Bone marrow (tissue), 2 donors: Measurements from ENCODE around the gene NCOA7.
A peak's percentile ranks its signal among the peaks of the same experiment; 100 is the strongest.
"Not testable (repeated sequence)": the region's sequence is repeated elsewhere in the genome, so short reads cannot be mapped to it uniquely, and the experiment has no call there.

Experiments used
- DNase-seq, 2 donors: peaks; one replicate each; lab custom pipeline; 2025; lab: John Stamatoyannopoulos, UW

NCOA7 gene

GRCh38 chr6:125871365-125871764 is 80.6 kb downstream of the NCOA7 start:
- DNase-seq: no peak

GRCh38 chr6:125872259-125872921 is 81.6 kb downstream of the NCOA7 start:
- DNase-seq: no peak

GRCh38 chr6:125882243-125882642 is 91.5 kb downstream of the NCOA7 start:
- DNase-seq: no peak

GRCh38 chr6:125884634-125885371 is 94.0 kb downstream of the NCOA7 start:
- DNase-seq: no peak

GRCh38 chr6:125886021-125886420 is 95.3 kb downstream of the NCOA7 start:
- DNase-seq: no peak

- DNase-seq: no peak
Observed at GRCh38 chr6:125886914-125887313, 96.2 kb downstream of the NCOA7 start.

GRCh38 chr6:125887372-125887771 is 96.6 kb downstream of the NCOA7 start:
- no peak for DNase-seq

- DNase-seq: peak in 1 of 2 donors; percentile 31
Observed at GRCh38 chr6:125888989-125889656, 98.4 kb downstream of the NCOA7 start.

- DNase-seq: no peak
Observed at GRCh38 chr6:125899726-125900182, 109.0 kb downstream of the NCOA7 start.

GRCh38 chr6:125904871-125905270 is 114.1 kb downstream of the NCOA7 start:
- no peak for DNase-seq

GRCh38 chr6:125906158-125906998 is 115.6 kb downstream of the NCOA7 start:
- peak in 1 of 2 donors; percentile 29 for DNase-seq

GRCh38 chr6:125910527-125910926 is 119.8 kb downstream of the NCOA7 start:
- no peak for DNase-seq

- not testable (repeated sequence) for DNase-seq
Observed at GRCh38 chr6:125911051-125911451, 120.3 kb downstream of the NCOA7 start.

- not testable (repeated sequence) for DNase-seq
Observed at GRCh38 chr6:125912430-125912829, 121.7 kb downstream of the NCOA7 start.

GRCh38 chr6:125913145-125913544 is 122.4 kb downstream of the NCOA7 start:
- no peak for DNase-seq

GRCh38 chr6:125913864-125914351 is 123.1 kb downstream of the NCOA7 start:
- DNase-seq: no peak

GRCh38 chr6:125918230-125918629 is 127.5 kb downstream of the NCOA7 start:
- DNase-seq: no peak

- peak in 1 of 2 donors; percentile 93 for DNase-seq
Observed at GRCh38 chr6:125918681-125919566, 128.2 kb downstream of the NCOA7 start.

GRCh38 chr6:125919618-125920017 is 128.9 kb downstream of the NCOA7 start:
- DNase-seq: no peak

GRCh38 chr6:125922322-125922860 is 131.6 kb downstream of the NCOA7 start:
- no peak for DNase-seq
